ENCODE results near the gene RNF13.

- no peak for TF ChIP-seq REST (IDR thresholded peaks at IDR 0.05; ENCODE audit: insufficient read depth in 1 of 2, low read depth in 2 of 2, low read length in 2 of 2)
- TF ChIP-seq SIN3A (IDR thresholded peaks at IDR 0.05; ENCODE audit: borderline replicate concordance, insufficient read depth, low read length) = no peak
- TF ChIP-seq FOXP2 (optimal IDR thresholded peaks at IDR 0.05; ENCODE audit: borderline replicate concordance, extremely low read depth, extremely low read length, insufficient read depth) = no peak
- no peak for TF ChIP-seq TAF1 (IDR thresholded peaks at IDR 0.05; ENCODE audit: borderline replicate concordance, insufficient read depth, low read length)
- TF ChIP-seq POLR2AphosphoS5 (IDR thresholded peaks at IDR 0.05; ENCODE audit: low read depth, low read length) = no peak
These were observed 22.3 kb upstream of the RNF13 start for GRCh38 chr3:149790698-149791097.
